Measurements from ENCODE around the gene IKZF5. TPM values are rescaled to one million over a fixed set of nuclear protein-coding genes. Genes with fewer than 3 reads are reported as not detected.

IKZF5 gene
- total and polyA plus RNA-seq, 2 of the 4 experiments (the other 2 are of a cell fraction) = 2.9 to 4.4 TPM

DNA sequence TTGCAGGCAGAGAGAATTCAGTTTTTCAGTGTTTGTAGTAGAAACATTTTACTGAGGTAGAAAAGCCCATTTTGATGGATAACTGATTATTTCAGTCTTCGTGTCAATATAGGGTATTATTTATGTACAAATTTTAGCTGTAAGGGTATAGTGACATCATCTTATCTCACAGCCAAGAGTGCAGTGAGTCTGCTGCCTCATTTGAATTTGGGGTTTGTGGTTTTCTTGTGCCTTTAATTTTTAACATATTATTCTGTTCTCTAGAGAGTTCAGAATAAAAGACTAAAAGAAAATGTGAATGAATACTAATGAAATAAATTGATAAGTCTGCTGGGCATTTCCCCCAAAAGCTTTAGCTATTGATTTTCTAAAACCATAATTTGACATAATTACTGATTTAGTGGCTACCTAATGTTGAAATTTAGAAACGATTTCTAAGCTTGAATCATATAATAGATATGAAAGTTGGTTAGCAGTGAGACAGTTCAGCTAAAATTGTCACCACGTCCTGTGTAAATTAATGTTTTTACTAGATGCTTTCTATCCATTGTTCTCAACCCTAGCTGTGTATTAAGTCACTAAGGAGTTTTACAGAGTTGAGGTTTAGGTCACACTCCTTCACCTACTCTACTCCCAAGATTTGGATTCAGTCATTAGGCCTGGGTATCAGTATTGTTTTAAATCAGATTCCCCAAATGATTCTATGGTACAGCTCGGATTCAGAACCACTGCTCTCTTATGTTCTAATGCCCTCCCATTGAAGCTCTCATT lies 37.6 kb upstream of the IKZF5 start:
- in situ Hi-C loops (cut with MboI; ENCODE audit: low sequenced_read_pairs) (loop anchor here (10.0 to 25.0 kb wide), 2 partner anchors 509 to 916 kb away; no protein-coding TSS in a partner anchor), dilution Hi-C loops (cut with HindIII; ENCODE audit: low sequenced_read_pairs, unreplicated experiment) (no loop called here), intact Hi-C loops (cut with micrococcal nuclease) (loop anchor here (2.0 kb wide), 1 partner anchor 87 kb away; no protein-coding TSS in a partner anchor)
- no TSS peak for BruUV-seq (replicated peaks)
- no peak overlapping the region for H3K4me3 ChIP-seq (ENCODE audit: insufficient read depth, low read depth, low read length)
- ATAC-seq (ENCODE audit: low read depth) (no peak), DNase-seq (no peak)
- CTCF ChIA-PET = interaction anchor here (1.2 kb wide), 1 partner anchor 512 kb away, joined by 4 read pairs; no protein-coding TSS in a partner anchor
- H3K56ac ChIP-seq (ENCODE audit: extremely low read depth, insufficient read depth, low read length) = no peak overlapping the region
- no peak overlapping the region for H2BK15ac ChIP-seq (ENCODE audit: low read depth, low read length)
- H3K36me3 ChIP-seq (ENCODE audit: control insufficient read depth, insufficient read depth, low read length) = no peaks in the 10 kb centered on the region
- H4K91ac ChIP-seq (ENCODE audit: insufficient read depth, low read depth, low read length) = no peak overlapping the region
- no peak overlapping the region for H2BK120ac ChIP-seq (ENCODE audit: low read depth, low read length)
- no peak overlapping the region for H3K18ac ChIP-seq (ENCODE audit: low read depth, low read length)
- no peak overlapping the region for H2AFZ ChIP-seq (replicated peaks; ENCODE audit: low read length, poor library complexity)
- H3K4ac ChIP-seq (ENCODE audit: low read depth, low read length) = no peak overlapping the region
- H2AK9ac ChIP-seq (replicated peaks; ENCODE audit: low read depth, low read length, poor library complexity) = no peak overlapping the region
- H3K4me2 ChIP-seq (ENCODE audit: low read depth, low read length) = no peak overlapping the region
- H2BK20ac ChIP-seq (ENCODE audit: low read depth, low read length) = no peak overlapping the region
- no peaks in the 10 kb centered on the region for H3K79me1 ChIP-seq (ENCODE audit: low read depth in 1 of 2, low read length in 2 of 2)
- no peaks in the 10 kb centered on the region for H3K27me3 ChIP-seq (ENCODE audit: control insufficient read depth, insufficient read depth, low read length)
- no peaks in the 10 kb centered on the region for H3K9me1 ChIP-seq (ENCODE audit: insufficient read depth, low read length)
- H3K4me1 ChIP-seq (ENCODE audit: control insufficient read depth, insufficient read depth, low read length) = no peaks in the 10 kb centered on the region
- no peak overlapping the region for H2BK5ac ChIP-seq (ENCODE audit: low read depth, low read length, poor library complexity, severe bottlenecking)
- TF ChIP-seq NFE2L2 (IDR thresholded peaks at IDR 0.05; ENCODE audit: low read depth, low read length) (no peak), MAFK (IDR thresholded peaks at IDR 0.05; ENCODE audit: low read depth, low read length) (no peak), RCOR1 (IDR thresholded peaks at IDR 0.05; ENCODE audit: insufficient replicate concordance, low read length) (no peak), POLR2A (IDR thresholded peaks at IDR 0.05; ENCODE audit: low read depth, low read length) (no peak), BHLHE40 (IDR thresholded peaks at IDR 0.05; ENCODE audit: low read depth, low read length) (no peak), CEBPB (IDR thresholded peaks at IDR 0.05; ENCODE audit: low read depth, low read length) (no peak), FOS (IDR thresholded peaks at IDR 0.05; ENCODE audit: low read depth, low read length) (no peak), CHD1 (IDR thresholded peaks at IDR 0.05; ENCODE audit: low read depth, low read length) (no peak), MXI1 (IDR thresholded peaks at IDR 0.05; ENCODE audit: borderline replicate concordance, low read depth, low read length) (no peak), MAZ (IDR thresholded peaks at IDR 0.05; ENCODE audit: borderline replicate concordance, low read depth, low read length) (no peak), SMC3 (IDR thresholded peaks at IDR 0.05; ENCODE audit: low read depth, low read length) (no peak)
- TF ChIP-seq, protein P1, sequence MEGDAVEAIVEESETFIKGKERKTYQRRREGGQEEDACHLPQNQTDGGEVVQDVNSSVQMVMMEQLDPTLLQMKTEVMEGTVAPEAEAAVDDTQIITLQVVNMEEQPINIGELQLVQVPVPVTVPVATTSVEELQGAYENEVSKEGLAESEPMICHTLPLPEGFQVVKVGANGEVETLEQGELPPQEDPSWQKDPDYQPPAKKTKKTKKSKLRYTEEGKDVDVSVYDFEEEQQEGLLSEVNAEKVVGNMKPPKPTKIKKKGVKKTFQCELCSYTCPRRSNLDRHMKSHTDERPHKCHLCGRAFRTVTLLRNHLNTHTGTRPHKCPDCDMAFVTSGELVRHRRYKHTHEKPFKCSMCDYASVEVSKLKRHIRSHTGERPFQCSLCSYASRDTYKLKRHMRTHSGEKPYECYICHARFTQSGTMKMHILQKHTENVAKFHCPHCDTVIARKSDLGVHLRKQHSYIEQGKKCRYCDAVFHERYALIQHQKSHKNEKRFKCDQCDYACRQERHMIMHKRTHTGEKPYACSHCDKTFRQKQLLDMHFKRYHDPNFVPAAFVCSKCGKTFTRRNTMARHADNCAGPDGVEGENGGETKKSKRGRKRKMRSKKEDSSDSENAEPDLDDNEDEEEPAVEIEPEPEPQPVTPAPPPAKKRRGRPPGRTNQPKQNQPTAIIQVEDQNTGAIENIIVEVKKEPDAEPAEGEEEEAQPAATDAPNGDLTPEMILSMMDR (conservative IDR thresholded peaks at IDR 0.05; ENCODE audit: low read depth, low read length) = no peak
- TF ChIP-seq, protein P2, sequence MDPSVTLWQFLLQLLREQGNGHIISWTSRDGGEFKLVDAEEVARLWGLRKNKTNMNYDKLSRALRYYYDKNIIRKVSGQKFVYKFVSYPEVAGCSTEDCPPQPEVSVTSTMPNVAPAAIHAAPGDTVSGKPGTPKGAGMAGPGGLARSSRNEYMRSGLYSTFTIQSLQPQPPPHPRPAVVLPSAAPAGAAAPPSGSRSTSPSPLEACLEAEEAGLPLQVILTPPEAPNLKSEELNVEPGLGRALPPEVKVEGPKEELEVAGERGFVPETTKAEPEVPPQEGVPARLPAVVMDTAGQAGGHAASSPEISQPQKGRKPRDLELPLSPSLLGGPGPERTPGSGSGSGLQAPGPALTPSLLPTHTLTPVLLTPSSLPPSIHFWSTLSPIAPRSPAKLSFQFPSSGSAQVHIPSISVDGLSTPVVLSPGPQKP (IDR thresholded peaks at IDR 0.05; ENCODE audit: borderline replicate concordance, low read depth, low read length) = no peak
- H3K9ac ChIP-seq (ENCODE audit: low read depth, low read length) = no peak overlapping the region
- H4K8ac ChIP-seq (ENCODE audit: low read depth in 2 of 2, low read length in 2 of 2) = no peak overlapping the region
- POLR2A ChIA-PET (ENCODE audit: unreplicated experiment) = no interaction called here
- no peak overlapping the region for H4K5ac ChIP-seq (ENCODE audit: low read depth, low read length)
- no peak overlapping the region for H3K23ac ChIP-seq (ENCODE audit: low read depth, low read length)
- no peak overlapping the region for H3K14ac ChIP-seq (replicated peaks; ENCODE audit: low read depth, low read length)
- H3K27ac ChIP-seq (ENCODE audit: insufficient read depth, low read length) = no peak overlapping the region
- WGBS, 2 experiments (ENCODE audit: extremely low coverage in 2 of 2, insufficient read length in 1 of 2) = no CpG with 5 or more reads among the region's 4 CpGs
- no peak overlapping the region for H2AK5ac ChIP-seq (ENCODE audit: low read depth, low read length)
- no peaks in the 10 kb centered on the region for H3K9me3 ChIP-seq (ENCODE audit: control insufficient read depth, insufficient read depth, low read length)
- H4K20me1 ChIP-seq (ENCODE audit: insufficient read depth, low read length) = no peaks in the 10 kb centered on the region

All from IMR-90 (cell line).